ENCODE results near the gene EMCN.

The EMCN gene

DNA sequence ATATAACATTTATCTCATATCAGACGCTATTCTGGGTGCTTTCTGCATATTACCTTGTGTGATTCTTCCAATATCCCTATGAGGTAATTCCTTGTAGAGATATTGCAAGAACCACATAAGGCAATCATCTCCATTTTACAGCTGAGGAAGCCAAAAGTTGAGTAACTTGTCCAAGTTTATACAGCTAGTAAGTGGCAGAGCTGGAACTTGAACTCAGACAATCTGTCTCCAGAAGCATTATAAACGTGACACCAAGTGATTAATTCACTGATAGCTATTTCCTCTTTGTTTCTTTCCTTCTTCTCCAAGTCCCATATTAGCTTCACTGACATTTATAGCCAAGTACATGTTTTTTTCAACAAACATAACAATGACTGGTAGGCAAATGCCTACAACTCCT is 7.3 kb downstream of the EMCN start:
- ATAC-seq = no peak
- no peak overlapping the region for H3K4me3 Mint-ChIP-seq

DNA sequence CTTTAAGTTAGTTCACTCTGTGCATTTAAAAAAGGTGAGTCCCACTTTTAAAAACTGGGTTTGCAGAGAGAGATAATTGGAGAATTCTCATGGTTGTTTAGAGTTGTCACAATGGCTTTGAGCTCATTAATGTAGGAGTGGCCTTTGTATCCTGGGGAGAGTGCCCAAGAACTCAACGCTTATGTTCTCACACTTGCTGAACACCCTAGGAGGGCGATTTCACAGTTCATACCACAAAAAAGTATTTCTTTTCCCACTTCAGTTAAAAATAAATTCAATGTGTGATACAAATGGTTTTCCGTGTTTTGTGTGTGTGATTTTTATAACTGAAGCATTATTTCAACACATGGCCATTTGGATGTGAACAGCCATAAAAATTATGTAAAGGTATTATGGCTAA is 8.4 kb downstream of the EMCN start:
- H3K27ac Mint-ChIP-seq = no peak overlapping the region
- no peaks in the 10 kb centered on the region for H3K9me3 Mint-ChIP-seq
- no peaks in the 10 kb centered on the region for H3K36me3 Mint-ChIP-seq (ENCODE audit: low read depth)
- H3K4me3 Mint-ChIP-seq = no peak overlapping the region
- ATAC-seq (no peak), DNase-seq (no peak)
- H3K4me1 Mint-ChIP-seq = no peaks in the 10 kb centered on the region
- H3K27me3 Mint-ChIP-seq = peaks cover 3% of the 10 kb centered on the region

More for the DNA sequence above, 7.3 kb downstream of the EMCN start:
- H3K4me1 Mint-ChIP-seq = no peaks in the 10 kb centered on the region
- no peaks in the 10 kb centered on the region for H3K9me3 Mint-ChIP-seq
- H3K27me3 Mint-ChIP-seq = peaks cover 3% of the 10 kb centered on the region
- H3K36me3 Mint-ChIP-seq (ENCODE audit: low read depth) = no peaks in the 10 kb centered on the region
- DNase-seq = no peak
- H3K27ac Mint-ChIP-seq = no peak overlapping the region

DNA sequence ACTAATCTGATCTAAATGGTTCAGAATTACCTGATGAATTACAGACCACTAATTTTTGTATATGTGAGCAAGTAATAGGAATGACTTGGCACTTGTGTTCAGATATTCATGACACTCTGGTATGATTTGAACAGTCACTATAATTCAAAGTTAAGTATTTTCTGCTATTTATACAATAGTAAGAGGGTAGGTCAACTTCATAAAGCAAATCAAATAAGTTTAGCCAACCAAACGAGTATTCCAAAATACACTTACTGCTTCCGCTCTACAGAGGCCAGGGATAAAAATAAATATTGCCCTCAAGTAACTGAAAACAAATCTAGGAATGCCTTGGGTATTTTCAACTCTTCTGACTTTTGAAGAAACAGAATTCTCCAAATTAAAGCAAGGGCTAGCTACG is 9.1 kb downstream of the EMCN start:
- Mint-ChIP-seq H3K9me3 (no peaks in the 10 kb centered on the region), H3K36me3 (ENCODE audit: low read depth) (no peaks in the 10 kb centered on the region), H3K27me3 (no peaks in the 10 kb centered on the region), H3K4me3 (no peak overlapping the region), H3K27ac (no peak overlapping the region), H3K4me1 (no peaks in the 10 kb centered on the region)
- DNase-seq (no peak), ATAC-seq (no peak)

DNA sequence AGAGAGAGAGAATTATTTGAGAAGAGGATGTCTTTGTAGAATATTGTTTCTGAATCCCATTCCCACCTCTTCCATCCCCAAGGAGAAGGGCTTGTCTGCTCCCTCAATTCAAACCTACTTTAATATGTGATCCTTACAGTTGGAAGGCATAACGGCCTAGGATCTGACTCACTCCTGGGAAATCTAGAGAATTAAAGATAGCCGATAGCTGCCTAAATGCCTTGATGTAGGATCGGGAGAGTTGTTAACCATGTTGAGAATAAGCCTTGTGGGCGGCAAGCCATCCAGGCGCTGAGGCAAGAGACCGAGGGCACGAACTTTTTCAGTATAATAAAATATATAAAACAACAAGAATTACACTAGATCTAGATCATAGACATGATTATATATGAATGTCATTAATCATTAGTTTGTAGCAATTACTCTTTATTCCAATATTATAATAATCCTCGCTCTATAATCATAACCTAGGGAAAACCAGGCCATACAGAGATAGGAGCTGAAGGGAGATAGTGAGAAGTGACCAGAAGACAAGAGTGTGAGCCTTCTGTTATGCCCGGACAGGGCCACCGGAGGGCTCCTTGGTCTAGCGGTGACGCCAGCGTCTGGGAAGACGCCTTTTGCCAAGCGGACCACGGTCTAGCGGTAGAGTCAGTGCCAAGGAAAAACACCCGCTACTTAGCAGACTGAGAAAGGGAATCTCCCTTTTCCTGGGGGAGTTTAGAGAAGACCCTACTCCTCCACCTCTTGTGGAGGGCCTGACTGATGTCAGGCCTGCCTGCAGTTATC is 13.5 kb downstream of the EMCN start:
- ATAC-seq = no peak
- no peaks in the 10 kb centered on the region for H3K27me3 Mint-ChIP-seq
- H3K4me3 Mint-ChIP-seq = no peak overlapping the region
- no peaks in the 10 kb centered on the region for H3K9me3 Mint-ChIP-seq
- no peak overlapping the region for H3K27ac Mint-ChIP-seq
- no peak for DNase-seq
- no peaks in the 10 kb centered on the region for H3K4me1 Mint-ChIP-seq
- H3K36me3 Mint-ChIP-seq (ENCODE audit: low read depth) = no peaks in the 10 kb centered on the region

DNA sequence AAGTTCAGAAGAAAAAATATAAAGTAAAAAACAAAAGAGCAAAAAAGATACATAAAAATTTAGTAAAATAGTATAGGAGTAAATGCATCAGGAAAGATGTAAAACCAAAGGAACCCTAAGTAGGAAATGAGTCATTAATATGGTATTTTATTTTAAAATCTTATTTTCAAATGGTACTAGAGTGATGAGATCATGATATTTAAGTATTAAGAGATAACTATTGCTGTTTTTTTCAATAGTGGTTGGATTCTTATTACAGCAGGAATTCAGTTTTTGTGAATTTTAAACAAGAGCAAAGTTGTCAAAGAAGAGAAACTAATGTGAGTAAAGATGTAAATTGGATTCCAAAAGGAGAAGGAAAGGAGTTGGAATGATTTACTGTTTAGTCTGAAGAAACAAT is 20.0 kb downstream of the EMCN start:
- DNase-seq (no peak), ATAC-seq (no peak)
- Mint-ChIP-seq H3K4me3 (no peak overlapping the region), H3K4me1 (no peaks in the 10 kb centered on the region), H3K9me3 (no peaks in the 10 kb centered on the region), H3K36me3 (ENCODE audit: low read depth) (no peaks in the 10 kb centered on the region), H3K27ac (no peak overlapping the region), H3K27me3 (no peaks in the 10 kb centered on the region)

DNA sequence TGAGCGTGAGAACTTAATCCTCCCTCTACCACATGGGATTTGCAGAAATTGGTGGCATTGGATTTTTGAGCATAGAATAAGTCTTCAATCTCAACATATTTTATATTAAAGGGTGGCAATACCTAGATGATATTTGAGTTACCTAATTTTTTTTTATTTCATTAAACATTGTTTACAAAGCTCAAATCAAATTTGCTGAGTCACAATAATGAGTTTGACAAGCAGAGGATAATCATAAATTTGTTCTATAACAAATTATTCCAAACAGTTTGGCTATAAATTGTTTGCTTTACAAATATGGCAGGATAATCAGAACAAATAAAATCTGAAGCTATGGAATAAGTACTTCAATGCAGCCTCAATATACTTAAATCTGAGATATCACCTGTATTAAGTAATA is 22.7 kb downstream of the EMCN start:
- no peaks in the 10 kb centered on the region for H3K27me3 Mint-ChIP-seq
- no peak overlapping the region for H3K4me3 Mint-ChIP-seq
- peaks cover 16% of the 10 kb centered on the region for H3K9me3 Mint-ChIP-seq
- ATAC-seq = no peak
- H3K36me3 Mint-ChIP-seq (ENCODE audit: low read depth) = peaks cover 1% of the 10 kb centered on the region
- DNase-seq = no peak
- H3K4me1 Mint-ChIP-seq = no peaks in the 10 kb centered on the region
- no peak overlapping the region for H3K27ac Mint-ChIP-seq

DNA sequence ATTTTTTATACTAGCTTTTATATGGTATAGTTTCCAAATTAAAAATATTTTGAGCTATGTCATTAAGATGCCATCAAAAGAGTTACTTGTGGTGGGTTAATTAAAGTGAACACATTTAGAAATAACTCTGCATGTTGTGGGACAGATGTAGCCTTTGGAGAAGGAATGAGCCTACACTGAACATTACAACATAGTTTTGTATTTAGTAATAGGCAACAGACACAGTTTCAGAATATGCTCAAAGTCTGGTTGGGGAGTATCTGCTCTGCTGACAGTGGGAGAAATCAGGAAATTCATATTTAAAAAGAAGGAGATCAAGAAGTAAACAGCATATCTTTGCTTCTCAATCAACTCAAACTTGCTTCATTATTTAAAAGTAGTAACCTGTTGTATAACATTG is 23.7 kb downstream of the EMCN start:
- no peak overlapping the region for H3K27ac Mint-ChIP-seq
- no peaks in the 10 kb centered on the region for H3K27me3 Mint-ChIP-seq
- peaks cover 16% of the 10 kb centered on the region for H3K9me3 Mint-ChIP-seq
- no peak overlapping the region for H3K4me3 Mint-ChIP-seq
- ATAC-seq (no peak), DNase-seq (no peak)
- no peaks in the 10 kb centered on the region for H3K4me1 Mint-ChIP-seq
- H3K36me3 Mint-ChIP-seq (ENCODE audit: low read depth) = peaks cover 1% of the 10 kb centered on the region

DNA sequence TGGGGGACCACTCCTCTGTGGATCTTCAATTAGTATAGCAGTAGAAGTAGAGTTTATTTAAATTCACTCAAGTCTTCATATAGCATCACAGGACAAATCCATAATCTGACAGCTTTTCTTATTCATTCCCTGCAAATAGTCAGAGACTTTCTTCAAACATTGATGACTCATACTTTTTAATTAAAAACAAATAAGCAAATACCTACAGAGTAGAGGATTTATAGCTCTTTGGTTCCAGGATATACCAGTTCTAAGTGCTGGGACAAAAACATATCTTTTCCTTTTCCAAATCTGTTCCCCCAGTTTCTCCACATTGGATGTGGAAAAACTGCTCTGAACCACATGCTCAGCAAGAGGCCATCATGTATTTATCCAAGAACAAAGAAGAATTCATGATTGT is 24.1 kb downstream of the EMCN start:
- peaks cover 16% of the 10 kb centered on the region for H3K9me3 Mint-ChIP-seq
- DNase-seq (no peak), ATAC-seq (no peak)
- H3K4me1 Mint-ChIP-seq = no peaks in the 10 kb centered on the region
- H3K4me3 Mint-ChIP-seq = no peak overlapping the region
- H3K27me3 Mint-ChIP-seq = no peaks in the 10 kb centered on the region
- peaks cover 1% of the 10 kb centered on the region for H3K36me3 Mint-ChIP-seq (ENCODE audit: low read depth)
- H3K27ac Mint-ChIP-seq = no peak overlapping the region

DNA sequence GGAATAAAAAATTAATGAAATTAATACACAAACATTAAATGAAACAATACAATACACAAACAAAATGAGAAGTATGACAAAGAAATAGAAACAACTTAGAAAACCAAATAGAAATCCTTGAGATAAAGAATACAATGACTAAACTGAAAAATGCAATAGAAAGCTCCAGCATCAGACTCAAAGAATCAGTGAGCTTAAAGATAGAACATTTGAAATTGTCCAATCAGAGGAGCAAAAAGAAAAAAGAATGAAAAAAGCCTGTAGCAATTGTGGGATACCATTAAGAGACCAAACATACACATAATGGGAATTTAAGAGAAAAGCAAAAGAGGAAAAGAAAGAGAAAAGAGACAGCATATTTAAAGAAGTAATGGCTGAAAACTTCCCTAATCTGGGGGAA is 25.7 kb downstream of the EMCN start:
- H3K27ac Mint-ChIP-seq = no peak overlapping the region
- ATAC-seq (no peak), DNase-seq (no peak)
- no peaks in the 10 kb centered on the region for H3K27me3 Mint-ChIP-seq
- H3K4me1 Mint-ChIP-seq = no peaks in the 10 kb centered on the region
- H3K36me3 Mint-ChIP-seq (ENCODE audit: low read depth) = peaks cover 1% of the 10 kb centered on the region
- peaks cover 16% of the 10 kb centered on the region for H3K9me3 Mint-ChIP-seq
- H3K4me3 Mint-ChIP-seq = no peak overlapping the region

DNA sequence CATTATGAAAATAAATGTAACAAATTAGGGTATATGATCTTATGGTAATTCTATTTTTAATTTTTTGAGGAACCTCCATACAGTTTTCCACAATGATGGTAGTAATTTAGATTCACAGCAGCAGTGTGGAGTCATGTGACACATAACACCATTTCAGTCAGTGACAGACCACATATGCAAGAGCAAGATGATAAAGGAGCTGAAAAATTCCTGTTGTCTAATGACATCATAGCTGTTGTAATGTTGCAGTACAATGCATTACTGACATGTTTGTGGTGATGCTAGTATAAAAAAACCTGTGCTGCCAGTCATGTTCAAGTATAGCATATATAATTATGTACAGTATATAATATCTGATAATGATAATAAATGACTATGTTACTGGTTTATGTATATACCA is 28.5 kb downstream of the EMCN start:
- H3K9me3 Mint-ChIP-seq = peaks cover 16% of the 10 kb centered on the region
- H3K4me1 Mint-ChIP-seq = no peaks in the 10 kb centered on the region
- H3K27ac Mint-ChIP-seq = no peak overlapping the region
- peaks cover 1% of the 10 kb centered on the region for H3K36me3 Mint-ChIP-seq (ENCODE audit: low read depth)
- ATAC-seq (no peak), DNase-seq (no peak)
- H3K4me3 Mint-ChIP-seq = no peak overlapping the region
- H3K27me3 Mint-ChIP-seq = no peaks in the 10 kb centered on the region

DNA sequence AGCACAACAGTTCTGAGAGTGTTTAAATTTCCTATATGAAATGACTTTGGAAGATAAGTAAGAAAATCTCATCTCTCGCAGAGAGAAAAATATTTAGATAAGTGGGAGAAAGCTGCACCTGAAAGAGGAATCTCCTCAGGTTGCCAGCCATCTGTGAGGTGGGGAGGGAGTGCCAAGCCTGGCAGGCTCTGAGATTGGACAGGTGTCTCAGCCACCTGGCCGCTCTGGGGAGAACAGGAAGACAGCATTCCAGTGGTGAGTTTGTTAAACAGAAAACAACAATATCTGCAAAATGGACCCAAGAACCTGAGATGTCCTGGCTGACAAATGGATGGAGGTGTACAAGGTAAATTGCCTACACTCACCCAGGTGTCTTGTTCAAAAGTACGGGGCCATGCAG is 31.3 kb downstream of the EMCN start:
- H3K27ac Mint-ChIP-seq = no peak overlapping the region
- no peaks in the 10 kb centered on the region for H3K4me1 Mint-ChIP-seq
- DNase-seq (no peak), ATAC-seq (no peak)
- H3K4me3 Mint-ChIP-seq = no peak overlapping the region
- peaks cover 2% of the 10 kb centered on the region for H3K27me3 Mint-ChIP-seq
- no peaks in the 10 kb centered on the region for H3K36me3 Mint-ChIP-seq (ENCODE audit: low read depth)
- H3K9me3 Mint-ChIP-seq = peaks cover 5% of the 10 kb centered on the region

DNA sequence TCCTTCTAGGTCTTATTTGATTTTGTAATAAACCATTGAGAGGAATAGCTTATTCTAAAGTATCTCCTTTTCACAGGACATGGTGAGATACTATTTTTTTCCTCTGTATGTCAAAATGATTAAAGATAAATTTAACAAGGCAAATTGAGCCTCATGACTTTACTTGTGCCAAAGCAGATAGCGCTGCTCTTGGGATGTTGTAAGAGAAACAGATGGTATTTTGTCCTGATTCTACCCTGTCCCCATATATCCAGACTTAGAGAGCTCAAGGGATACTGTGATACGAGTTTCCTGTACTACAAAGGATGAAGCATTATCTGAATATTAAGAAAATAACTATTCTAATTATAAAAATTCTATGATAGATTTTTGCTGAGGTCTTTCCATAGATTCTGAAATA is 34.0 kb downstream of the EMCN start:
- Mint-ChIP-seq H3K4me3 (no peak overlapping the region), H3K27me3 (peaks cover 2% of the 10 kb centered on the region), H3K27ac (no peak overlapping the region), H3K36me3 (ENCODE audit: low read depth) (no peaks in the 10 kb centered on the region), H3K4me1 (no peaks in the 10 kb centered on the region), H3K9me3 (no peaks in the 10 kb centered on the region)
- ATAC-seq (no peak), DNase-seq (no peak)

DNA sequence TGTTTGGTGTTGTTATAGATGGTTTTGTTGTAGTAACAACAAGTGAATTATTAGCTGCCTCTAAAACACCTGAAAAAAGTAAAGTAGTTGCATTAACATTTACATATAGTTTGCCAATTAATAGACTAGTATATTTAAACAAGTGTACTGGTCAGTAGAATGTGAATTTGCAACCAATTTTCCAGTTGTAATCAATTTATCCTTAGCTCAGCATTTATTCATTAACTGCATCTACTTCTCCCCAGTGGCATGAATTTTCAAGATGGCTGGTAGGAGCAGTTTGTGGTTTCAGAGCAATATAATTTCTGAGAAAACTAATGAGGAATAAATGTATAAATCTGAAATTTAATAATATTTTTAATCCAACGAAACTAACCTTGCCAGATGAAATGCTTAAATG is 37.9 kb downstream of the EMCN start:
- Mint-ChIP-seq H3K4me1 (no peaks in the 10 kb centered on the region), H3K36me3 (ENCODE audit: low read depth) (no peaks in the 10 kb centered on the region), H3K27ac (no peak overlapping the region), H3K9me3 (no peaks in the 10 kb centered on the region), H3K4me3 (no peak overlapping the region), H3K27me3 (peaks cover 4% of the 10 kb centered on the region)
- ATAC-seq (no peak), DNase-seq (no peak)

DNA sequence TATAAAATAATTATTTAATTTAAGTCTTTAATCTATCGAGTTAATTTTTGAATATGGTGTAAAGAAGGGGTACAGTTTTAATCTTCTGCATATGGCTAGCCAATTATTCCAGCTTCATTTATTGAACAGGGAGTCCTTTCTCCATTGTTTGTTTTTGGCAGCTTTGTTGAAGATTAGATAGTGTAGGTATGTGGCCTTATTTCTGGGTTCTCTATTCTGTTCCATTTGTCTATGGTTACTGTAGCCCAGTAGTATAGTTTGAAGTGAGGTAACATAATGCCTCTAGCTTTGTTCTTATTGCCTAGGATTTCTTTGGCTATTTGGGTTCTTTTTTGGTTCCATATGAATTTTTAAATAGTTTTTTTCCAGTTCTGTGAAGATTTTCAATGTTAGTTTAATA is 48.3 kb downstream of the EMCN start:
- no peak for ATAC-seq
- H3K9me3 Mint-ChIP-seq = peaks cover 5% of the 10 kb centered on the region
- H3K27ac Mint-ChIP-seq = no peak overlapping the region
- no peak overlapping the region for H3K4me3 Mint-ChIP-seq
- H3K4me1 Mint-ChIP-seq = no peaks in the 10 kb centered on the region
- H3K27me3 Mint-ChIP-seq = no peaks in the 10 kb centered on the region
- H3K36me3 Mint-ChIP-seq (ENCODE audit: low read depth) = no peaks in the 10 kb centered on the region
- DNase-seq = no peak

DNA sequence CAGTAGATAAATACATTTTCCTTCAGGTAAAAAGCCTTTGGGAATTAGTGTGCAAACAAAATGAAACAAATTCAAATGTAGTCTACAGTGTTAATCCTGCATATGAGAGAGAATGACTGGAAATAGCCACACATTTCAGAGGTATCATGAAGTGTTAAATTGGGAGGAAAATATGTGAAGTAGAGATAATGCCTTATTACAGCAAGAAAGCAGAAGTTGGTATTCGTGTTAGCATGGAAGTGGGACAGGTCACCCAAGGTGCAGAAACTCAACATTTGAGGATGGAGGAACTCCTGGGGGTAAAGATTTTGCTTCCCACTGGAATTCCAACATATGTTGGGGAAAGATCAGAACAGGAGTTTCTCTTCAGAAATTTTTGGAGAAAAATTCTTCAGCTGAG is 51.3 kb downstream of the EMCN start:
- H3K9me3 Mint-ChIP-seq = peaks cover 8% of the 10 kb centered on the region
- no peaks in the 10 kb centered on the region for H3K4me1 Mint-ChIP-seq
- no peak overlapping the region for H3K4me3 Mint-ChIP-seq
- H3K36me3 Mint-ChIP-seq (ENCODE audit: low read depth) = no peaks in the 10 kb centered on the region
- ATAC-seq (no peak), DNase-seq (no peak)
- H3K27me3 Mint-ChIP-seq = no peaks in the 10 kb centered on the region
- H3K27ac Mint-ChIP-seq = no peak overlapping the region
